ENCODE measurements around the gene SMYD3.

SMYD3 gene

GRCh38 chr1:246497331-246497915, 9.7 kb downstream of the SMYD3 start:
- peak; percentile 54 for TF ChIP-seq CTCF (IDR thresholded peaks at IDR 0.05; ENCODE audit: low read depth, low read length, missing control alignments)
- H3K36me3 ChIP-seq (replicated peaks): no peaks in the 10 kb centered on the region
- H3K4me3 ChIP-seq (ENCODE audit: low read depth, low read length): no peak overlapping the region
- peak; percentile 39 for DNase-seq
- no peak overlapping the region for H3K27ac ChIP-seq
- H3K27me3 ChIP-seq (replicated peaks): no peaks in the 10 kb centered on the region
- in situ Hi-C loops (cut with HindIII; ENCODE audit: low pct_ligation_motif_present, low sequenced_read_pairs): no loop called here

GRCh38 chr1:246492611-246493245, 14.4 kb downstream of the SMYD3 start:
- in situ Hi-C loops (cut with HindIII; ENCODE audit: low pct_ligation_motif_present, low sequenced_read_pairs): no loop called here
- Histone ChIP-seq H3K36me3 (replicated peaks) (no peaks in the 10 kb centered on the region), H3K4me3 (ENCODE audit: low read depth, low read length) (no peak overlapping the region), H3K27me3 (replicated peaks) (no peaks in the 10 kb centered on the region), H3K27ac (no peak overlapping the region)
- DNase-seq: peak; percentile 65
- peak; percentile 91 for TF ChIP-seq CTCF (IDR thresholded peaks at IDR 0.05; ENCODE audit: low read depth, low read length, missing control alignments)

- Histone ChIP-seq H3K36me3 (replicated peaks) (no peaks in the 10 kb centered on the region), H3K27ac (no peak overlapping the region), H3K27me3 (replicated peaks) (no peaks in the 10 kb centered on the region), H3K4me3 (ENCODE audit: low read depth, low read length) (no peak overlapping the region)
- TF ChIP-seq CTCF (IDR thresholded peaks at IDR 0.05; ENCODE audit: low read depth, low read length, missing control alignments): no peak
- in situ Hi-C loops (cut with HindIII; ENCODE audit: low pct_ligation_motif_present, low sequenced_read_pairs): no loop called here
- no peak for DNase-seq
Measured at GRCh38 chr1:246491551-246492053, 15.5 kb downstream of the SMYD3 start.

GRCh38 chr1:246488674-246489073, 18.4 kb downstream of the SMYD3 start:
- DNase-seq: no peak
- Histone ChIP-seq H3K27me3 (replicated peaks) (no peaks in the 10 kb centered on the region), H3K4me3 (ENCODE audit: low read depth, low read length) (no peak overlapping the region), H3K27ac (no peak overlapping the region), H3K36me3 (replicated peaks) (no peaks in the 10 kb centered on the region)
- no peak for TF ChIP-seq CTCF (IDR thresholded peaks at IDR 0.05; ENCODE audit: low read depth, low read length, missing control alignments)
- in situ Hi-C loops (cut with HindIII; ENCODE audit: low pct_ligation_motif_present, low sequenced_read_pairs): no loop called here

GRCh38 chr1:246483569-246483933, 23.5 kb downstream of the SMYD3 start:
- in situ Hi-C loops (cut with HindIII; ENCODE audit: low pct_ligation_motif_present, low sequenced_read_pairs): no loop called here
- no peak for TF ChIP-seq CTCF (IDR thresholded peaks at IDR 0.05; ENCODE audit: low read depth, low read length, missing control alignments)

More at GRCh38 chr1:246483569-246483933, 23.5 kb downstream of the SMYD3 start:
- no peaks in the 10 kb centered on the region for H3K36me3 ChIP-seq (replicated peaks)
- no peaks in the 10 kb centered on the region for H3K27me3 ChIP-seq (replicated peaks)
- no peak overlapping the region for H3K4me3 ChIP-seq (ENCODE audit: low read depth, low read length)
- no peak overlapping the region for H3K27ac ChIP-seq
- no peak for DNase-seq
